Cerebellar cortex (tissue), 1 donor: ENCODE results near the gene SP110.
"Not testable (repeated sequence)": the region's sequence is repeated elsewhere in the genome, so short reads cannot be mapped to it uniquely, and the experiment has no call there.

Experiments used
- DNase-seq: peaks from one replicate; pipeline ENCODE4 v3.0.0-alpha.2; 2015; ENCODE audit warnings: low spot score

Gene SP110

DNA sequence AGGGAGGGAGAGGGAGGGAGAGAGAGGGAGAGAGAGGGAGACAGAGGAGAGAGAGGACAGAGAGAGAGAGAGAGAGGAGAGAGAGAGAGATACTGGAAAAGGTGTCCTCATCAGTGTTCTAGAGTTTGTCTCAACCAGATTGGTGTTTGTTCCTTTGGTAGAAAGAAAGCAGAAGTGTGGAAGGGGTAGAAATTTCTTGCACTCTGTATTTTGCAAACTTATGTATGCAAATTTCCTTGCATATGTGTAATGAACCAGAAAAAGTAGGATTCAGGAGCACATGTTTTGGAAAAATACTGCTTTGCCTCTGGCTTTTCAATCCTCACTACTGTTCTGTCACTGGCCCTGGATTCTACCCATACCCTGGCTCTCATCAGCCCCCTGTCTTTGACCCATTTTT lies 4.7 kb upstream of the SP110 start:
- DNase-seq, result no peak

GRCh38 chr2:230222829-230223228 lies 3.0 kb upstream of the SP110 start:
- DNase-seq, result not testable (repeated sequence)

GRCh38 chr2:230221493-230221892 lies 1.7 kb upstream of the SP110 start:
- no peak for DNase-seq

- no peak for DNase-seq
Measured at GRCh38 chr2:230220347-230220969, 674 bp upstream of the SP110 start.

- peak; percentile 0 for DNase-seq
Measured at GRCh38 chr2:230218421-230218820, 1.4 kb downstream of the SP110 start.

DNA sequence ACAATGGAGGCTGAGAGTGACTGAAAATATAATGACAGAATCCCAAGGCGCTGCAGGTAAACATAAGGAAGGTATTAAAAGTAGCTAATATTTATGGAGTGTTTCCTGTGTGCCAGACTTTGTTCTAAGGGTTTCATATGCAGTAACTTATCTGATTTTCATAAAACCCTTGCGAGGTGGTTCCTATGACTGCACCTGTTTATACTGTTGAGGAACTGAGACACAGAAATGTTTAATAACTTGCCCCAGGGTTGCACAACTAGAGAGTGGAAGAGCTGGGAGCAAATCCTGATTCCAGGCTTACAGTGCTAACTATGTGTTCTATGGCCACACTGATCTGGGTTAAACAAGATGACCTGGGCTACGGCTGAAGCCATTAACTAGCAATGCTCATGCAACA lies 2.4 kb downstream of the SP110 start:
- DNase-seq, result no peak

DNA sequence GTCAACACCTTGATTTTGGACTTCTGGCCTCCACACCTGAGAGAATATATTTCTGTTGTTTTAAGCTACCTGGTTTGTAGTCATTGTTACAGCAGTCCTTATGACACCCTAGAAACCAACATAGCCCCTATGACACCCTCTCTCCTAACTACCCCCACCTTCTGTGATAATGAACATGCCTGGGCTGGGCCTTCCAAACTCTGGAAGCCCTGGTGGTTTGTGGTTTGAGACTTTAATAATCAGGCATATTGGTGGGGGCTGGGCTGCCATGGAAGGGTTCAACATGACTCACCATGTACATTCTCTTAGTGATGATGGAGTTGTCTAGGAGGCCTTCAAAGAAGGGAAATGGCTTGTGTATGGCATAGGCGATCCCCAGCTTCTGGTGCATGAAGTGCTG lies 3.3 kb downstream of the SP110 start:
- DNase-seq, result no peak

DNA sequence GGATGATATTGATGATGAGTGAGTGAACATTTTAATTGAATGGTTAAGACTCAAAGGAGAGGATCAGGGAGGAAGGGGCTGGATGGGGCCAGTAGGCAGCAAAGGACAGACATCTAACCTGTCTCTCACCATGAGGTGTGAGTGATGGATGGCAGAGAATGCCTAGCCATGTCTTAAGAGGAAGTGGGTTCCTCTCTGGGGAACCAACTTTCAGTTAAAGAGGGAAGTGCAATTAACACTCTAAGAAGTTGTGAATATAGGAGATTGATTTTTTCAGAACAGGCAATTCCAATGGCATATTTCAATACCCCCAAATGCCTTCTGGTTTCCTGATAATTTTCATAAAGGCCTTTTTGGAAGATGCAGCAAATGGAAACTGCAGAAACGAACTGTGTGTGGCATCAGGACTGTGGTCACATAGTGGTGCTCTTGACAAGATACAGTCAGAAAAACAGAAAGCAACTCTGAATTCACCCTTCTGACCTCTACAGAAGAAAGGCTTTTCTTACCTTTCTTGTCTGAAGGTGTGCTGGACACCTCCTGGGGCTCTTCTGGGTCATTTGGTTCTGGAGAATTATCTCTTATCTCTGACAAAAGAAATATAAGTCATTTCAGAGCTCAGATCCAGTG lies 10.2 kb downstream of the SP110 start:
- no peak for DNase-seq

DNA sequence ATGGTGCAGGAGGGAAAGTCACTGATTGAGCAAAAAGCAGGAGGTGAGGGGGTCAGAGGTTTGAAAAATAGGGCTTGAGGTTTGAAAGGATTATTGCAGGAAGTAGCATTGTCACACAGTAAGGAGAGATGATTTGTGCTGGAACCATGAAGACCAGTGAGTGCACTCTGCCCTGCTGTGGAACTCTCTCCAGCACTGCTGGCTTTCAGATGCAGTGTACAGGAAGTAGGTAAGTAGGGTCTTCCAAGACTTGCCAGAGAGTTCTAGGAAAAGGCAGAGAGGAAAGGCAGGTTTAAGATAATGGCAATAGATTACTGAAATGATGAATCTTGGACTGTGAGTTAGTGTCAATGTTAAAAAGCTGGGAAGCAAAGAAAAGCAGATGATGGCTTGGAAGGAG lies 11.2 kb downstream of the SP110 start:
- no peak for DNase-seq

DNA sequence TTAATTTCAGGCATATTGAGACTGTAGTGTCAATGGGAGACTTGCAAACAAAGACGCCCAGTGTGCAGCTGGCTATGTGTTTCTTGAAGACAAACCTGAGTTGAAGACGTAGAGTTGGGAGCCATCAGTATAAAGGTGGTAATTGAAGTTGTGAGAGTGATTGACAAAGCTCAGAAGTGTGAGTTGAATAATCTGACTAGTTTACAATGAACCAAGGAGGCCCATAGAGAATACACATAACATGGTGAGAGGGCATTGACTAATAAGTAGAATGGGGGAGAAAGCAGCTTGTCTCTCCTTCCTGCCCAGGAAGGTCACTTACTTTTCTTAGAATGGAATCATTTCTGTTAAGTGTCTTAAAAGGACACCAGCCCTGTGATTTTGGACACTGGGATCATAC lies 14.1 kb downstream of the SP110 start:
- DNase-seq, result no peak

DNA sequence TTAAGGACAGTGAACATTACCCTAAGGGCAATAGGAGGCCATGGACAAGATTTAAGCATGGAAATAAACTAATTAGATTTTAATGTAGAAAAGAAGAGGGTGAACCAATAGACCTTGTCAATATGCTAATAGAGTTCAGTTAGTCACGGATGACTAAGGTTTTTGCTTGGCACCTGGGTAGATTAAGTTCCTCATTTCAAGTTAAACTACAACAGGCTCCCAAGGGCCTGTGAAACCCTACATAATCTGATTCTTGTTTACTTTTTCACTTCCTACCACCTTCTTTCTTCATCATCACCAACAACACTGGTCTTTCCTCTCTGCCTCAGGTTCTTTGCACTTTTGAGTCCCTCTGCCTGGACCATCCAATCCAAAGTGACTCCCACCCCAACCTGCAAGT lies 14.8 kb downstream of the SP110 start:
- DNase-seq, result no peak

- no peak for DNase-seq
Measured at GRCh38 chr2:230203110-230203676, 16.6 kb downstream of the SP110 start.

DNA sequence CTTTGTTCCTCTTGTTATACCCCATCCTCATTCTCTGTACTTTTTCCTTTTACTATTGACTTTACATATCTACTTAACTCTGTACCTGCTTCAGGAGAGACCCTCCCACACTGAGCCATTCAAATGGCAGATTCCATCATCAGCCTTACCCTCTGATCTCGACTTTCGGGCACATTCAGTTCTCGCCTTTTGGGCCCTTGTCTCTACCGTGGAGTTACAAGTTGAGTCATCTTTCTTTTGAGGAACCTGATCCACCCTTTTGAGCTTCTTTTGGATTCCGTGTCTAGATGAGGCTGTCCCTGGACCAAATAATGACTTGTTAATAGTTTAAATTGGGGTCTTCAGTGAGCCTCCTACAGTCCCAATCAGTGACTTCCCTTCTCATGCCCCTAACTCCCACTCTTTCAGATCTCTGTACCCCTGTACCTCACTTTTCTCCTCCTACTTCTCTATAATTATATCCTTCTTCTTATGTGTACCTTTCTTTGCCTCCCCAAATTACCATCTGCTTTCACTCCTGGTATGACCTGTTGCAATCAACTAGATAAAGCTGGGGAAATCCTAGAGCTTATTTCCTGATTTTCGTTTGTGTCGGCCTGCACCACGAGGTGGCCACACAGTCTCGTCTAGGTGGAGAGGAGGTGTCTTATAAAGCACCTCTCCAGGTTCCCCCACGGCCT lies 17.2 kb downstream of the SP110 start:
- DNase-seq, result no peak

GRCh38 chr2:230184727-230185578 lies 34.8 kb downstream of the SP110 start:
- no peak for DNase-seq

- DNase-seq, result no peak
Measured at GRCh38 chr2:230181195-230181594, 38.6 kb downstream of the SP110 start.

DNA sequence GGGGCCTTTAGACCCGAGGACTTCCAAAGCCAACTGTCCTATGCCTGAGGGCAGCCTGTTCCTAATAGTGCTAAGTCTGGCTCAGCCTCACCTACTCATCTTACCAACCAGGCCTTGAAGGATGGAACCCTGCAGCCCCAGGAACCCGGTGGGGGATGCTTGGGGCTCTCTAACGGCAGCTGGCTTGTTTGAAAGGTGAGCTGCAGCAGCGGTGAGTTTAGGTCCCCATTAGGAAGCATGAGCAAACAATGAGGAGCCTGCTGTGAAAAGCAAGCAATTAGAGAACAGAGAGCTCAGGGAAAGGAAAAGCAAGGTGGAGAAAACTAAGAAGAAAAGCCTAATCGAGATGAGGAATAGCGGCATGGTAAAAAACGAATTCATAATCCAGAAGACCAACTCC lies 39.9 kb downstream of the SP110 start:
- no peak for DNase-seq

GRCh38 chr2:230178546-230179485 lies 41.0 kb downstream of the SP110 start:
- no peak for DNase-seq

- no peak for DNase-seq
Measured at GRCh38 chr2:230176996-230177395, 42.8 kb downstream of the SP110 start.

- DNase-seq, result no peak
Measured at GRCh38 chr2:230174466-230174865, 45.3 kb downstream of the SP110 start.

DNA sequence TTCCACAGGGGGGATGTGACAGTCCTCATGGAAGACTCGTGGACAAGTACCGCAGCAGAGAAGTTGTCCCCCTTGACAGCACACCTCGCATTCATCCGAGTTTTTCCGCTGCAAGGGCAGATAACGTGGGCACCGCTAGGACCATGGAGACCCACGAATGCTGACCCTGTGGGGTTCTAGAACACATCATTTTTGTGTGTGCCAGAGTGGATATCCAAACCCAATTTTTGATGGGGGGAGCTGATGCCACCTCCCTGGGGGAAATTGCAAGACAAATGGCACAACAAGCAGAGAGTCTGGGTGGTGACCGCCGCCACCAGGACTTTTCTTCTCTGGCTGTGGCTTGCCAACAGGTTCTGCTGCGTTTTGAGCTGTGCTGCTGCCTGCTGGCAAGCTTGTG lies 46.9 kb downstream of the SP110 start:
- no peak for DNase-seq

DNA sequence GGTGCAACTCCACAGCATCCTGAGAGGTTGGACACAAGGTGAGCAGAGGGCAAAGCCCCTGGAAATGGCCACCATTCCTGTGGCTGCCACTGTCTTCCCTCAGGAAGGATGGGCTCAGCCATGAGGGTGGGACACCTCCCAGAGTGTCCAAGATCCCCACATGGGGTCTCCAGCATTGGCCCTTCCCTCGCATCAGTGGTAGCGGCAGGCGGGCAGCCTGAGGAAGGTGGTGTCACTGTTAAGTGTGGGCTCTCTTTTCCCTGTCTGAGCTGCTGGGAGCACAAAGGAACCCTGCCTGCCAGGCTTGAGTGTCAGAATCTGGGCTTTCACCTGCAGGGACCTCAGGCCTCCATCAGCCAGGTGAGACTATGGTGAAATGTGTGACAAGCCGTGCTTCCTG lies 47.6 kb downstream of the SP110 start:
- DNase-seq, result no peak
